AG09309 (cell line): ENCODE data around the gene CLIP4.

Source experiments
- DNase-seq: peaks from one replicate; pipeline ENCODE4 v3.0.0-alpha.2; 2010; ENCODE audit warnings: low read depth
- H3K4me3 ChIP-seq: 2 replicates; pipeline ENCODE4 v1.5.1; 2011; ENCODE audit warnings: mild to moderate bottlenecking, low read depth, low read length, moderate library complexity; ENCODE audit not compliant: control insufficient read depth
- CTCF ChIP-seq: IDR thresholded peaks from 2 replicates; pipeline ENCODE4 v1.5.1; 2011; ENCODE audit warnings: mild to moderate bottlenecking, low read depth, low read length, inconsistent platforms; ENCODE audit not compliant: insufficient read depth, control insufficient read depth; ENCODE audit errors: missing control alignments

Gene CLIP4

GRCh38 chr2:29154610-29155009 lies 39.4 kb downstream of the CLIP4 start:
- no peak overlapping the region for H3K4me3 ChIP-seq
- no peak for DNase-seq
- TF ChIP-seq CTCF, result no peak

GRCh38 chr2:29155578-29155977 lies 40.4 kb downstream of the CLIP4 start:
- TF ChIP-seq CTCF, result no peak
- H3K4me3 ChIP-seq, result no peak overlapping the region
- DNase-seq, result no peak

GRCh38 chr2:29157131-29157530 lies 41.9 kb downstream of the CLIP4 start:
- DNase-seq, result no peak
- no peak for TF ChIP-seq CTCF
- no peak overlapping the region for H3K4me3 ChIP-seq

- no peak overlapping the region for H3K4me3 ChIP-seq
- no peak for DNase-seq
- TF ChIP-seq CTCF, result no peak
Measured at GRCh38 chr2:29159125-29159524, 43.9 kb downstream of the CLIP4 start.

- DNase-seq, result no peak
- TF ChIP-seq CTCF, result no peak
- no peak overlapping the region for H3K4me3 ChIP-seq
Measured at GRCh38 chr2:29160184-29160583, 45.0 kb downstream of the CLIP4 start.

- no peak for TF ChIP-seq CTCF
- H3K4me3 ChIP-seq, result no peak overlapping the region
- DNase-seq, result no peak
Measured at GRCh38 chr2:29162204-29162928, 47.2 kb downstream of the CLIP4 start.
